GM18526 (cell line): Measurements from ENCODE around the gene ARL15.

ENCODE experiments used
- POLR2A ChIP-seq: IDR thresholded peaks from 3 replicates; pipeline ENCODE4 v1.6.1; 2011; ENCODE audit not compliant: insufficient read length; ENCODE audit errors: extremely low read depth

Gene ARL15

GRCh38 chr5:54177058-54177457 lies 133.3 kb downstream of the ARL15 start:
- TF ChIP-seq POLR2A, result no peak

GRCh38 chr5:54176066-54176830 lies 134.1 kb downstream of the ARL15 start:
- no peak for TF ChIP-seq POLR2A

DNA sequence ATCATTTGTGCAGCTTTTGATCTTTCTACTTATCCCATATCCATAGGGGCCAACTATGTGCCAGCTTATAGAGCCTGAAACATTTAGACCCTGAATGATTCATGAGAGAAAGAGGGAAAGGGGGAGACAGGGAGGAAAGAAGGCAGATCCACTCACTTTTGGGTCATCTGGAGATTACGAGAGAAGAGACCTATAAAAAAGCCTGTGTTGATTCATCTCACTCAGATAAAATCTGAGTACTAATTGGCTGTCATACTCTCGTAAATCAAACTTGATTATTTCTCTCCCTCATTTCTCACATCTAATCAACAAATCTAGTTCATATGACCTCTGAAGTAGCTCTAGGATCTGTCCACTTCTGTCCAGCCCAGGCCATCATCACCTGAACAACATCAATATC lies 137.1 kb downstream of the ARL15 start:
- TF ChIP-seq POLR2A, result no peak

DNA sequence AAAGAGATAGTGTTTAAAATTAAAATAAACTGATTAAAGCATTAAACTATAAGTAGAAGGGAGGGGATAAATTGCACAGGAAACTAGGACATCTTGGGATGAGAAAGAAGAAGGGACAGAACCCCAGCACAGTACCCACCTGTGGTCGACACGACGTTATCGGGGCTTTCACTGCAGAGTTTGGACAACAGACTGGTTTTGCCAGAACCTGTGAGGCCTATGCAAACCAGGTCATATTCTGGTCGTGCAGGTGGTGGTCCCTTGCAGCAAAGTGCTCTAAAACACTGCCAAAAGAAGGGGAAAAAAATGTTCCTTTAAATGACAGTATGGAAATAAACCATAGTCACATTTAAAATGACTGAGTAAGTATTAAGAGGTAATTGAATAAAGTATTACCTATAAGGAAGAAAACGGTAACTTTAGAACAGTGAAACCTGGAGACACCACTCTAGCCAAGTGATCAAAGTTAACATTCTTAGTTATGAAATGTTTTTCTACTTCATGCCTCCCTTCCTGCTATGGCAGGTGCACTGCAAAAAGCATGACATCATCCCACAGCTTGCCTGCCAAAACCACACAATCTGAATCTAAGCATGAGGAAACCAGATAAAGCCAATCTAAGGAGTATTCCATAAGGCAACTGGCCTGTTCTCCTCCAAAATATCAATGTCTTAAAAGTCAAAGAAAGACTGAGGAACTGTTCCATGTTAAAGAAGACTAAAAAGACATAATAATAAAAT lies 138.6 kb downstream of the ARL15 start:
- no peak for TF ChIP-seq POLR2A

DNA sequence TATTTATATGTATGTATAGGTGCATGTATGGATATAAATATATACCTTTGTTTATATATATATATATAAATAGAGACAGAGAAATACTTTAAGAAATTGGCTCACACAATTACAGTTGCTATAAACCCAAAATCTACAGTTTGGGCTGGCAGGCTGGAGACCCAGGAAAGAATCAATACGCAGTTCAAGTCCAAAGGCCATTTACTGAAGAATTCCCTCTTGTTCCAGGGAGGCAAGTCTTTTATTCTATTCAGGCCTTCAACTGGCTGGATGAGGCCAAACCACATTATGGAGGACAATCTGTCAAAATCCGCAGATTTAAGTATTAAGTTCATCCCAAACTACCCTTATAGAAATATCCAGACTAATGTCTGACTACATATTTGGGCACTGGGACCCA lies 144.7 kb downstream of the ARL15 start:
- no peak for TF ChIP-seq POLR2A

GRCh38 chr5:54162184-54162583 lies 148.2 kb downstream of the ARL15 start:
- TF ChIP-seq POLR2A, result no peak

DNA sequence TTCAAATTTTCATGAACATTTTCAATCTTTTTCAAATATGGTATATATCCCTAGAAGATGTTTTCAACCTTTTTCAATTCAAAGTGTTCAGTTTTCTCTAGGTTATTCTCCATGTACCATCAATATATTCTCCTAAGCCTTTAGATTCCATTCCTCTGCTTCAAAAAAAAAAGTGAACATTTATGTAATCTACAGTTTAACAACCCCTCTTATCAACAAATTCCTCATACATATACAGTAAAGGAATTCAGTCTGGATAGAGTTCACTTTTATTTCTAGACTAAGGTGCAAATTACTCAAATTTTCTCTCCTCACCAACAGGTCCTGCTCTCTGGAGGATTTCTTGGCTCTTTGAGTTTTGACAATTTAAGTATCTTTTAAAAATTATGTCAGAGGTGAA lies 150.0 kb downstream of the ARL15 start:
- no peak for TF ChIP-seq POLR2A

DNA sequence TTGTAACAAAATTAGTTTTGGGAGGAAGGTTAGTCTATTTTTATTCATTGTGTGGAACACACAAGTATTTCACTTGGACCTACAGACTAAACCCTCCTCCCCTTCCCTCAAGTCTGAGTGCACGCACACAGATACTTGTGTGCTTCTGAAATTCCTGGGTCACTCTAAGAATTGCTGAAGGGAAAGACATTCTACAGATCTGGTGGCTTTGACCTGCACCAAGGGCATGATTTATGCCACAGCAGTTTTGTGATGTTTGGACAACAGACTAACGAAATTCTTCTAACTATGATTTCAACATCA lies 150.5 kb downstream of the ARL15 start:
- no peak for TF ChIP-seq POLR2A

- no peak for TF ChIP-seq POLR2A
These were observed 151.1 kb downstream of the ARL15 start for GRCh38 chr5:54159153-54159892.

DNA sequence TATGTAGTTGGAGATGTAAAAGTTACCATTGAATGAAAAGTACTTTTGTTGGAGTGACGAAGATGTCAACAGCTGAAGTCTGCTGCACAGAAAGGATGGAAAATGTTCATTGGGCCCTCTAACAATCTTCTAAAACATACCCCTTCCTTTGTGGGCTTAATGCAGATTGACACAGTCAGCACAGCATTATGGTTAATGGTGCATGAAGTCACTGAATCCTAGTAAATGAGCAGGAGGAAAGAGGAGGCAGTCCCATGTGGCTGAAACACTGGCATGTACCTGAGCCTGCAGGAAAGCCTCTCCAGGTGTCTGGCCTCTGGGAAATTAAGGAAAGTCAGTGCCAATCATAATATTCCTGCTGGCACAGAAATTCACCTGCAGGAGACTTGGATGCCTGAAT lies 153.8 kb downstream of the ARL15 start:
- TF ChIP-seq POLR2A, result no peak

DNA sequence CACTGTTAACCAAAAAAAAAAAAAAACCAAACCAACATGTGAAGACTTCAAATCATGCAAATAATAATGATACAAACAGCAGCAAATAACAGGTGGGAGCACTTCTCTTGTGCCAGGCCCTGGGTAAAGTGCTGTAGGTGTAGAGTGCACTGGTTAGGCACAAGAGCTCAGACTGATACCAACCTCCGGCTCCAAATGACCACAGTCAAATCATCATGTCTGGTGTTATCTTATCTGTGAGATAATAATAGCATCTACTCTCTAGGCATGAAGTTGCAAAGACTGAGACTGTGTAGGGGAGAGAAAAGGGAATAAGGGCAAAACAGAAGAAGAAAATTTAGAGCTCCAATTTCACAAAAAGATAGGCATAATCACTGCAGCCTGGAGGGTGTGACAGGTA lies 159.5 kb downstream of the ARL15 start:
- no peak for TF ChIP-seq POLR2A

DNA sequence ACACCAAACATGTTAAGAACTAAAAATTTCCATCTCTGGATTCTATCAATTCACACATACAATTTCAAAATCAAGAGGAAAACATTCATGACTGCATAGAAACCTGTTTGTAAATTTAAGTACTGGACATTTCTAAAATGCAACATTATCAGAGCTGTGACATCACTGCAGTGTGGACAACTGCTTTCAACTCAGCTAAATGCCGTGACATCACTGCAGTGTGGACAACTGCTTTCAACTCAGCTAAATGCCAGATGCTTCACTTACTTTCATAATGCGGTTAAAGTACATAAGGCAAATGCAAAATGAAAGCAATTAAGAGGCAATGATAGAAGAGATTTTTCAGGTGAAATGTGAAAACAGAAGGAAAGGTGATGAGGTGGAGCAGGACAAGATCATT lies 161.5 kb downstream of the ARL15 start:
- no peak for TF ChIP-seq POLR2A

- TF ChIP-seq POLR2A, result no peak
These were observed 162.1 kb downstream of the ARL15 start for GRCh38 chr5:54148067-54148845.

DNA sequence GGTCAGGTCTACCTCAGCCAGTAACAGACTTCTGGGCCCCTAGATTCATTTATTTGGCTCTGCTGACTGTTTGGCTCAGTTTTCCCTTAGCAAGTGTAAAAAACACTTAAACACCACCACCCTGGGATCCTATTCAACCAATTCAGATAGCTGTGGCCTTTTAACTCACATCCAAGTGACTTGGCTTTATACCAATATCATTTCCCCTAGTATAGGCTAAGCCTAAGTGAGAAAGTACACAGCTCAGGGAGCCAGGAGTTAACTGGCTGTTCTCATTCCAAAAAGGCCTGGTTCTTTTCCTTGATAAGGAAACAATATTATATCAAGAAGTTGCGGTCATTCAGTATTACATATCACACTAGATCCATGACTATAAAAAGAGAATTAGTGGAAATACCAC lies 163.5 kb downstream of the ARL15 start:
- TF ChIP-seq POLR2A, result no peak

DNA sequence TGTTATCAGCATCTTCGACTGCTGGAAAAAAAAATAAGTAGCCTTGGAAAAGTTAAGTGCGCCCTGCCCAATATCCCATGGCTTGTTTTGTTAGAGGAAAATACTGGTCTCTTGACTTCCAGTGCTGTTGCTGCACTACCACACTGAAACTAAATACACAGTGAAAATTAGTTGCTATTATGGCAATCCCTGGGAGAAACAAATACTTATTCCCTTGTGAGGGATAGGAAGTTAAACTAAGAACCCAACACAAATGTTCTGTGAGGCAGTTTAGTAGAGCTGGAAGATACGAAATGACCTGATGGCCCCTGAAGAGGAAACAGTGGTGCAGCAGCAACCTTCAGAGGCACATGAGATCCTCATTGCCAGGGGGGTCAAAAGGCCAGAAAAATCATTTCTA lies 164.0 kb downstream of the ARL15 start:
- TF ChIP-seq POLR2A, result no peak
